Skin of body (tissue), 2 donors: Measurements from ENCODE around the gene FREY1. TPM values are rescaled to one million over a fixed set of nuclear protein-coding genes. Genes with fewer than 3 reads are reported as not detected.

Source experiments
- DNase-seq: peaks from one replicate; lab custom pipeline; 2025; lab: John Stamatoyannopoulos, UW
- total RNA-seq: library from RNA; depleted of rRNA; stranded (reverse); fragments of >200 nt; gene quantifications from one replicate; pipeline ENCODE4 v1.2.3, GENCODE V29; 2014

FREY1 gene
- total RNA-seq, 1 donor from 2014 or later = not detected

- no peak for DNase-seq
These were observed 11.4 kb downstream of the FREY1 start for GRCh38 chr11:45895553-45896259.

GRCh38 chr11:45894555-45895247 is 12.4 kb downstream of the FREY1 start:
- no peak for DNase-seq

- no peak for DNase-seq
These were observed 14.2 kb downstream of the FREY1 start for GRCh38 chr11:45892856-45893255.

GRCh38 chr11:45890886-45891550 is 16.1 kb downstream of the FREY1 start:
- no peak for DNase-seq

GRCh38 chr11:45889966-45890365 is 17.1 kb downstream of the FREY1 start:
- no peak for DNase-seq

GRCh38 chr11:45889555-45889954 is 17.5 kb downstream of the FREY1 start:
- DNase-seq = no peak

GRCh38 chr11:45887587-45887986 is 19.5 kb downstream of the FREY1 start:
- DNase-seq = no peak

GRCh38 chr11:45886816-45887520 is 20.1 kb downstream of the FREY1 start:
- no peak for DNase-seq

GRCh38 chr11:45885921-45886721 is 20.9 kb downstream of the FREY1 start:
- no peak for DNase-seq

GRCh38 chr11:45885274-45885920 is 21.7 kb downstream of the FREY1 start, which contains the start of gene MAPK8IP1:
TSS of gene MAPK8IP1 (plus strand) at chr11:45885651. CDS start at chr11:45885821, 170 bp downstream.
- DNase-seq = no peak

- no peak for DNase-seq
These were observed 22.4 kb downstream of the FREY1 start for GRCh38 chr11:45884596-45885185.

GRCh38 chr11:45881708-45882368 is 25.2 kb downstream of the FREY1 start:
- no peak for DNase-seq

GRCh38 chr11:45880772-45881570 is 26.1 kb downstream of the FREY1 start:
- no peak for DNase-seq

GRCh38 chr11:45879803-45880686 is 27.0 kb downstream of the FREY1 start:
- no peak for DNase-seq

- no peak for DNase-seq
These were observed 29.2 kb downstream of the FREY1 start for GRCh38 chr11:45877845-45878244.

GRCh38 chr11:45877221-45877620 is 29.9 kb downstream of the FREY1 start:
- no peak for DNase-seq

- DNase-seq = no peak
These were observed 30.7 kb downstream of the FREY1 start for GRCh38 chr11:45876401-45876800.
